Stimulated activated naive CD4-positive, alpha-beta T cell (primary cell): ENCODE data around the gene MORN4.
"Not testable (repeated sequence)": the region's sequence is repeated elsewhere in the genome, so short reads cannot be mapped to it uniquely, and the experiment has no call there.

Source experiments
- DNase-seq, 6 experiments: peaks; one replicate each; lab custom pipeline; 2025; lab: John Stamatoyannopoulos, UW

MORN4 gene

DNA sequence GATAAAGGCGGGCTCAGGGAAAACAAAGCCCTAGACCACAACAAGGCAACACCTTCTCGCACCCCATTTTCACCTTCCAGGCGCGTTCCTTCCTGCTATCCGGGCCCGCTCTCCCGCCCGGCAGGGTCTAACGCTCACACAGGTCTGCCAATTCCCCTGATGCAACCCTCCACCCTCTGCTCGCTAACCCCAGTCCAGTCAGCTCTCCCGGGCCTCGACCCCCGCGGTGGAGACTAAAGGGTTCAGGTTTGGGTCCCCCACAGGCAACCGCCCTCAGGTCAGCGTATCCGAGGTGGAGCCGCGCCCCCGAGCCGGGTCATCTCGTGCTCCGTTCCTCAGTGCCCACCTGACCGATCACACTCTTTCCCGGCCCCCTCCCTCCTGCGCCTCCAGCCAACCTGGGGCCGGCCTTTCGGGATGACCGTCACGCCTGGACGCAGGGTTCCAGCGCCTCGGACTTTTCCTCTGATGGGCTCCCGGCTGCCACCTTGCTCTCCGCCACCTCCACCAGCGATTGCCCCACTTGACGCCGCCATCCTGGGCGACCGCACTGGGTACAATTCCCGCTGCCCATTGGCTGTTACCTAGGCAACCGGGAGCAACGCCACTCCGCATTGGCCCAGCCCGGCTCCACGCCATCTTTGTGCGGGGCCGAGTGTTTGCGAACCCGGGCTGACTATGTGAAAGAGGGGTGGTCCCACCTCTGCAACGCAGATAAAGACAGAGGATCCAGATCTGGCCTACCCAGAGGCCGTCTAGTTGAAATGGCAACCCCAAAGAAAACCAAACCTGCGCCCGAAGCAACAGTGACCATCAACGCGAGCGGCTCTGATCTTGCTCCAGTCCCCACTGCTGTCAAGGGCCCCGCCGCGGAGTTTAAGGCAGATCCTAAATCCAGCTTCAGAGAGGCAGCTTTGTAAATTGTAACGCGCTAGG, at the start of gene MORN4:
TSS of gene MORN4 (minus strand) at position 552 of the 936 bp plus-strand sequence. CDS start 13,847 bp downstream, outside the sequence.
- DNase-seq = peak; percentile 86 to 93 (median 89)

DNA sequence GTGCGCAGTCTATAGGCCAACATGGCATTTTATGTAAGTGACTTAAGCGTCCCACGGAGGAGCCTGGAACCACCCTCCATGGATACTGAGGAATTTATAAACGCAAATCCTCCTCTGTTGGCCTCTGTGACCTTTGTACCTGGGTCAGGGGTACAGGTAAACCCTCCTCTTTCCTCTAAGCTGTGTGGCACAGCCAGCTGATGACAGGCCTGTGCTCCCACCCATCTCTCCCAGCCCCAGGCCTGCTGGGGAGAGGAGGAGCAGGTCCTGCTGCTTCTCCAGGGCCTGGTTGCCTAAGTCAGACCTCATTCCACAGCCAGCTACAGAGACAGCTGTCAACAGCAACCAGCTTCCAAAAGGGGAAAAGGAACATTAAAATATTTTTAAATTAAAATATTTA, 48.7 kb upstream of the MORN4 start:
- no peak for DNase-seq

DNA sequence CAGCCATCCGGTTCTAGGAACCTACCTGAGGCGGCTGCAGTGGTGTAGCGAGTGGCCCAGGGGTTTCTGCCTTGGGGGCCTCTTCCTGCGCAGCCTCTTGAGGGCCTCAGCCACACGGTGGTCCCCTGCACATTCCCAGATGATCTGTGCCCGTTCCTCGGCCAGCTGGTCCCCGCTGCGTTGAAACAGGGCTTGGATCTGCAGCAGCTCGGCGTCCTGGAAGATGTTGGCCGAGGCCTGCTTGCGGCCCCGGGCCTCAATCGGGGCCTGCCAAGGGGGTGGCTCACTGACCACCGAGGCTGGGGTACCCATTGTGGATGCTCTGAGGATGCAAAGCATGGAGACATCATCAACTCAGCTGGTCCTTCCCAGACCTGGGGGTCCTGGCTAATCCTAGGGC, 46.3 kb upstream of the MORN4 start:
- DNase-seq = no peak

DNA sequence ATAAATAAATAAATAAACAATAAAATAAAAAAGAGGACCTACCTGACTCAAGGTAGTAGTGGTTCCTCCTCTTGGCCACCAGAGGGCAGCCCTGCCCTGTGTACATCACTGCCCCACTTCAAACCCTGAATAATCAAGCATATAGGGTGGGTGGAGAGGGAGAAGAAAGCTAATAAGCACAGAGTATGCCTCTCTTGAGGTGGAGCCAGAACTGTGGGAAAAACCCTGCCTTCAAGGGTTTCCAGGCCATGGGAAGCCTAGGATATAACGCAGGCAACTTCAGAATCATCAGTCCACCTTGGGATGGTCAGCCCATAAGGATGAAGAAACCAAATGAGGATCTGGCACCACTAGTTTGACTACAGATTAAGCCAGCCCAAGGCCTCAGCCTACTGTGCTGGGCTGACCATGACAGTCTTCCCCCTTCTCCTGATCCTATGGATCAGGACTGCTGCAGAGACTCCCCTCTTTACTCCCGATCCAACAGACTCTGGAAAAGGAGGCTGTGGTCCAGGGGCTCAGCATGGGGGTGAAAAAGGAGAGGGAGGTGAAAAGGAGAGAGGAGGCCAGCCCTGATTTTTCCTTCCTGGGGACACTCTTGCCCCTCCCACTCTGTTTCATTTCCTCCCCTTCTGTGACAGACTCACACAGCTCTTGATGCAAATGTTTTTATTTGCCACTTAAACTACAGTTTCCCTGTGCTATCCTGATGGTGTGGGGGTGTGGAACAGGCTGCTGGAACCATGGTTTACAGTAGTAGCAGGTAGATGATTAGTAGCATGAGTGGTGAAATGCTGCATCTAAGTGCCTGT, 43.7 kb upstream of the MORN4 start:
- peak; percentile 21 to 60 (median 44) for DNase-seq

DNA sequence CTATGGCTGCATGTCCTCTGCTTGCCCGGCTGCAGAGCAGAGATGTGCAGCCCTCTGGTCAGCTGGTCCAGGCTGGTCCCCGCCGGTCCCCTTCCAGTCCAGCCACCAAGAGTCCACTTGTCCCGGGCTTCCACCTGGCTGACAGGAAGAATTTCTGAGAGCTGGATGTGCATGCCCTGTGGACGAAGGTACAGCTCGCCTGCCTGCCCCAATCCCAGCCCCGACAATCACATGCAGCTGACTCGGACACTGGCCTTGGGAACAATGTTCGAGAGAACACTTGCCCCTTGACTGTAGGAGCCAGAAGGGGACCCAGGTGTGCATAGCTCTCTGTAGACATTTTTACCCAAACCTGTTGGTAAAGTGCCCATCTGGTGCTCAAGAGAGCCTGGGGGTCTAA, 41.9 kb upstream of the MORN4 start:
- DNase-seq = no peak

DNA sequence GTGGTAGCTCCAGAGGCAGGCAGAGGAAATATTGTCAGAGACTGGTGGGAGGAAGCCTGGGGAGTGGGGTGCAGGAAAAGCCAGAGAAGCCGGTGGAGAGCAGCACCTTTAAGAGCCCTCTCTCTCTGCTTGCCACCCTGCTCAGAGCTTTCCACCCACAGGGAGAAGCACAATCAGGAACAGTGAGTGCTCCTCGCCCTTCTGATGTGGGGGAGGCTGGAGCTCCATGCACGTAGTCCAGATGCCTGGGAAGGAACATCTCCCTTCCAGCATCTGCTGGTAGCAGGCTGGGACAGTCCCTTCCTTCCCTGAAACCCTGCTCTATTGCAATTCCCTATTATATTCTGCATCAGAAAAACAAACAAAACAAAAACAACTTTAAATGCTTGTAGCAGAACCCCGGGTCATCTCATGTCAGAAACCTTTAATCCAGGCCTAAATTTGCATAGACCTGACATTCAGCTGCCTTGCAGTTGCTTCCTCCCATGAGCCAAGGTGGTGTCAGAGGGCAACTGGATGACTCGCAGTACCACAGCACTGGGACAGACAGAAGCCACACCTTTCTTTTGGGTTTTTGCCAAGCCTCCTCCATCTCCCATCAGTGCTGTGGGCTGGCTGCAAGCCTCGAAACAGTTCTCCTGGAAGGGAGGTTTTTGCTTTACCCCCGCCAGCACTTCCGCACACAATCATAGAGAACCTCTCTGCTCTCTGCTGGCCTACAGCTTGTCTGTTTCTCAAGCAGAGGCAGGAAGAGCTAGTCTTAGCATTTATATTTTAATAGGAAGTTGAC, 40.6 kb upstream of the MORN4 start:
- no peak for DNase-seq

DNA sequence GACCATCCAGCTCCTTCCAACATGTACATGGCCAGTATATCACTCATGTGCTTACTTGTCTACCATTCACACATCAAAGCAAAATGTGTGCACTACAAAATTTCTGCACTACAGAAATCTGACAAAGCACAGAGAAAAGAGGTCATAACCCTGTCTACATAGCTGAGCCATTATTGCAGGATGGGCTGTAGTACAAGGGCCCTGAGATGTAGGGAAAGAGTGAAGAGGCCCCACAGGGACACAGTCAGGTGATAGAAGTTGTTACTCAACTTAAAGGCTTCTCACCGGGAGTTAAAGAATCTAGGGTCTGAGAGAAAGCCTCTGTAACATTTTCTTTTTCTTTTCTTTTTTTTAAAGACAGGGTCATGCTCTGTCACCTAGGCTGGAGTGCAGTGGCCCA, 36.3 kb upstream of the MORN4 start:
- DNase-seq = no peak

DNA sequence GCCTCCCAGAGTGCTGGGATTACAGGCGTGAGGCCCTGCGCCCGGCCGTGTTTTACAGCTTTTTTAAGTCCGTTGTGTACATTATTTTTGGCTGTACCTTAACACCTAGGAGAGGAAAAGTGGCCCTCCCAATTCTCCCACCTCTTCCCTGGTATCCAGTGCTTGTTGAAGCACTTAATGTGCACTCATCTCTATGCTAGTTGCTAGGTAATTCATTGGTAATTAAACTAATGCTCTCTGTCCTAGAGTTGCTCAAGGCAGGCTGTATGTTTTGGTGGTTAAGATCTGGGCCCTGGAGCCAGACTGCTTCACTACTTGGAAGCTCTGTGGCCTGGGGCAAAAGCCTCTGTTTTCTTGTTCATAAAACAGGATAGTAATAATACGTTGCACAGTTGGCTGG, 34.2 kb upstream of the MORN4 start:
- DNase-seq = no peak

DNA sequence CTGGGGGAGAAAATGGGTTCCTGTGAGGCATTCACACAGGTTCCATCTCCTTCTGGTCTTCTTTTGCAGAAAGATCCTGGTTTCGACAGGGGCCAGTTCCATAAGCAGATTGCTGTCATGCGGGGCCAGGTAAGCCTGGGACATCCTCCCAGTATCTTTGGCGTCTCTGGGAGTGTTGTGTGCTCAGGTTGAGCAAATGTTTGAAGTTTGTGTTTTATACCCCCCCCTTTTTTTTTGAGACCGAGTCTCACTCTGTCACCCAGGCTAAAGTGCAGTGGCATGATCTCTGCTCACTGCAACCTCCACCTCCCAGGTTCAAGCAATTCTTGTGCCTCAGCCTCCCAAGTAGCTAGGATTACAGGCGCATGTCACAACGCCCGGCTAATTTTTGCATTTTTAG, 33.7 kb upstream of the MORN4 start:
- DNase-seq = no peak

DNA sequence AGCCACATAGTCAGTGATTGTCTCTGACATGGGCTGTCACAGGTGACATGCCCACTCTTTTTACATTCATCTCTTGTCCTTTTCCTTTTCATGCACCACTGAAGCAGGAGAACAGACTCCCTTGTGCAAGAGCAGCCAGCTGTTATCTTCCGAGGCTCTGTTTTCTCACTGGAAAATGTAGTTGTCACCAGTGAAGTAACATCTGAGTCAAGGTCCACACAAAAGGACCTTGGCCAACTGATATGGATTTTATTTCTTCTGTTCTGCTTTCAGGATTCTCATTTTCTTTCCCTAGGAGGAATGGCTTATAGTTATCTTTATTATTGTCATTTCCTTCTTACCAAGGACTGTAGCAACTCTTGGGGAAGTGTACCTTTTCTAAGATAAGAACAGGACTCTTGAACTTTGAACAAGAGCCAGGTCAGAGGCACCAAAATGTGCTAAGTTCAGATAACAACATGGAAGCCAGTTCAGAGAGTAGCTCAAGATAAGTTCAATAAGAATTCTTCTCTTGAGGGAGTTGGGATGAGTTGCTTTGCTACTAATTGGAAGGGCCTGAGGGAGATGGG, 31.1 kb upstream of the MORN4 start:
- DNase-seq = no peak

DNA sequence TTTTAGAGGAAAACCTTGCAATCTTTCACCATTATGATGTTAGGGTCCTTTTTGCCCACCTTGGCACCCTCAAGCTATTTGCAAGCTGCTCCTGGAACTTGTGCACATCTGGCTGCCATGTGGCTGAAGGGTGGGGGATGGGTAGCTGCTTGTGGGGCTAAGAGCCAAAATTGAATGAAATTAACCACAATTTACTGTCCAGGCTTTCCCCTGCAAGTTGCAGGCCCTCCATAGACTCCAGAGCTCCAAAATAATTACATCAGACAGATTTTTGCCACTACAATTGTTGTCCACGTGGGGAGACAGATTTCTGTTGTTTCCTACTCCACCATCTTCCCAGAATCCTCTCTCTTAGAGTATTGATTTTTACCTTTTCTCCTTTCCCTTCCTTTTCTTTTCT, 26.3 kb upstream of the MORN4 start:
- DNase-seq = no peak

DNA sequence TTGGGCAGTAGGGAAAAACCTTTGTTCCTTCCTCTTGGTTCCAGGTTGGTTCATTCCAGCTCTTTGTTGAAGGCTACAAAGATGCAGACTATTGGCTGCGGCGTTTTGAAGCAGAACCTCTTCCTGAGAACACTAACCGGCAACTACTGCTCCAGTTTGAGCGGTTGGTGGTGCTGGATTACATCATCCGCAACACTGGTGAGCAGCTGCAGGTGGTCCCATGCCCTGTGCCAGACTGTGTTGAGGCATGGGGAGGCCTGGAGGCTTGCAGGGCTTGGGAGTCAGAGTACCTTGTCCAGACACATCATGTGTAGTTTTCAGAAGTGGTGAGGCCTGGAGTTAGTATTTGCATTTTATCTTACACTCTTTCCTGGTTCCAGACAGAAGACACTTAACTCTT, 23.5 kb upstream of the MORN4 start:
- no peak for DNase-seq

DNA sequence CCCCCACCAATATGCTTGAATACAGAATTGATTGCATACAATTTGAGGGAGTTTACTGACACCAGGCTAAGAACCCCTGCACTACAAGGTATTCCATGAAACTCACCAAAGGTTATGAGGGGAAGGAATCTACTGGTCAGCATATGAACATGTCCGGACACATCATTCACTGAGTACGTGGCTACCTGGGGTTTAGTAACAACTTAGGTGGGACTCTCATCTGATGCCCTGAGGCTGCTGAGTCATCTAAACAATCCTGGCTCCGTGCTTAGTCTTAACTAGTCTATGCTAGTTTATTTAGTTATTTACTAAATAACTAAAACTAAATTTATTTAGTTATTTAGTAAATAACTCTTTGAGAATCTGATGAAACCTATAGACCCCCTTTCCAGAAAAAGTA, 18.5 kb upstream of the MORN4 start:
- DNase-seq = no peak

DNA sequence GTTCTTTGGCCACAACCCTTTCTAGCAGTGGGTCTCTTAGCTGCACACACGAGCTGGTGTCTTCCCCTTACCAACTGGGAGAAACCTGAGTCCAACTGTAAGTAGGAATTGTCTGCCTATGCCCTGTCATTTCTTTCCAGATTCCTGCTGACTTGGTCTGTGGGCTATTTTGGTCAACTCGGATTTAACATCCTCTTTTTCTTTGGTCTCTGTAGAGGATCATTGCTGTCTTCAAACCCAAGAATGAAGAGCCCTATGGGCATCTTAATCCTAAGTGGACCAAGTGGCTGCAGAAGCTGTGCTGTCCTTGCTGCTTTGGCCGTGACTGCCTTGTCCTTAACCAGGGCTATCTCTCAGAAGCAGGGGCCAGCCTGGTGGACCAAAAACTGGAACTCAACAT, 17.4 kb upstream of the MORN4 start:
- DNase-seq = no peak

DNA sequence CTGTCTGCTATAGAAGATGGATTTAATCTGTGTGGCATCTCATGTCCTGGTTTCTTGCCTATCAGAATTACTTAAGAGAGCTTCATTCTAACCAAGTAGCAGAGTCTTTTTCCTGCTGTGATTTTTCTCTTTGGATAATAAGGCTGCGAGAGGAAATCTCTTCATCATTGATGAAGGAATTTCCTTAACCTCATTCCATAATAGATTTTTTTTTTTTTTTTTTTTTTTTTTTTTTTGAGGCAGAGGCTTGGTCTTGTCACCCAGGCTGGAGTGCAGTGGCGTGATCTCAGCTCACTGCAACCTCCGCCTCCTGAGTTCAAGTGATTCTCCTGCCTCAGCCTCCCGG, 16.1 kb upstream of the MORN4 start:
- DNase-seq = not testable (repeated sequence)

DNA sequence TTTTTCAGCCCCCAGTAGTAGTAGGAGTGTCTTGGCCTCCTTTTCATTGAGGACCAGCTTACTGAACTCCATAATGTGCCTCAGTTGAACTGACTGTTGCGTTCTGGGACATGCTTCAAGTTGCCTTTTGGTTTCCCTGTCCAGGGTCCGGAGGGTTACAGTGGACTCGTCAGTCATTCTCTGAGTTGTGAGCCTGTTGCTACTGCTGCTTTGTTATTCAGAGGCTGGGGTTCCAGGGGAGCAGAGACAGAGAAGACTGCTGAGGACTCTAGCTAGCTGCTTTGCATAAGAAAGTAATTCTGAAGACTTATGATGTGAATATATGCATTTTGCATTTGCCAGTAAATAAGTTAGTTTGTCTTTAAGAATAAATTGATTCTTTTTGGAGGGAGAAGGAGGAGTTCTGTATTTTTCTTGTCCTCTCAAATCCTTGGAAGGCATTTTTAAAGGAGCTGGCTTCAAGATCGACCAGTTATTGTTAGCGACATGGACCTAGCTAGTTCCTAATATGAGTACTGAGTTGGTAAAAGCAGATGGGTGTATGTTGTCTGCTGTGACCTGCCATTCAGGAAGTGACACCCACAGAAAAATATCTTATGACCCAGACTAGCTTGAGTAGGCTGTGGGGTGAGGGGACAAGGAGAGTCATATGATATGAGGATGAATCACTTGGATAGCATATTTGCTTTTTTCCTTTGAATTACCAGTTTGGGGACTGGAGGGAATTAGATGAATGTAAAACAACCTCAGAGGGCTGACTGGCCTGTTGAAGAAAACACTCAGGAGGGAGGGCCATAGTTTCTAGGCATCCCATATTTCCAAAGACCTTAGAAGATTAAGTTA, 15.5 kb upstream of the MORN4 start:
- DNase-seq = no peak

DNA sequence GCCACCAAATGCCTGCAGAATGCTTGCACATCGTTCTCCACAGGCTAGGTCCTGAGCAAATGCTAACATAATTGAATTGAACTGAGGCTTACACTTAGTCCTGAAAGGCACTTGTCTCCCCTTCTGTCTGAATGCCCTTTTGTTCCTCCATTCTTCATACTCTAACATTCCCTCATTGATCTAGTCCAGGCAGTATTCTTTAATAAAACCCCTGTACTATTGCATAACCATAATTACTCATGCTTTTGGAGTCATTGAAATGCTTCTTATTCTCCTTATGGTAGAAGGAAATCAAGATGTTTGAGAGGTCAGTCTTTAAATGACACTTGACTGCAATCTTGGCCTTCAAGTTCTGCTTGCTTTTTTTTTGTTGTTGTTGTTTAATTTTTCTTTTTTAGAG, 14.3 kb upstream of the MORN4 start:
- no peak for DNase-seq

DNA sequence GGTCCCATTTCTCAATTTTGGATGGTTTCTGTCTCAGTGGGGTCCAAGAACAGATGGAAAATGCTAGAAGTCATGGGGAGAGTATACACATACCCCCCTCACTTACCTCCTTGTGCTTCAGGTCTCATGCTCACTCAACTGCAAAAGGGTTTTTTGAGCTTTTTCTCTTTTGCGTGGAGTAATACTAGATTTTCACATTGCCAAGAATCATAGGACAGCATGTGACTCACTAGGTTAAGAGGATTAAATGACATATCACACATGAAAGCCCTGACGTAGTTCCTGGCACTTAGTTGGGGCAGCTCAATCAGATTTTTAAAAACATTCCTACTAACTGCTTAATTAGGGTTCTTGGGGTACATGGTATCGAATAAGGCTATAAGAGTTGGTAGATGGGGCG, 11.6 kb upstream of the MORN4 start:
- no peak for DNase-seq

DNA sequence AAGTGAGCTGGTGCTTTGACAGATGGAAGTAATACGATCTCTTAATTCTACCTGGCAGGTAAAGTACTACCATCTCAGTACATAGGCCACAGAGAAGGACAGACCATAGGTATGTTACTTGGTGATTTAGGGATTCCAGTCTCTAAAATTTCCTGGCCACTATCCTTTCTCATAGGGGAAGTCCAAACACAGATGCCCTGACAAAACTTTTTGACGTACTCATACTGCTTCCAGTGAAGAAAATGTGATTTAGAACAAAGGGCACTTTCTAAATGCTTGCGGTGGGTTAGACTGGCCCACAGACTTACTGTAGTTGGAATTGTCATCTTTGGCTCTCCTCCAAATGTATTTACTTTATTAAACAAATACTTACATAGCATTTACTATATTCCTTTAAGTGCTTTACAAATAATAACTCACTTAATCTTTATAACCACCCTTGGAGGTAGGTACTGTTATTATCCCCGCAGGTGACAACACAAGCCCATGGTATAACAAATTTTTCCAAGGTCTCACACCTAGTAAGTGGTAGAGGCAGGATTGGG, 10.2 kb upstream of the MORN4 start:
- no peak for DNase-seq

DNA sequence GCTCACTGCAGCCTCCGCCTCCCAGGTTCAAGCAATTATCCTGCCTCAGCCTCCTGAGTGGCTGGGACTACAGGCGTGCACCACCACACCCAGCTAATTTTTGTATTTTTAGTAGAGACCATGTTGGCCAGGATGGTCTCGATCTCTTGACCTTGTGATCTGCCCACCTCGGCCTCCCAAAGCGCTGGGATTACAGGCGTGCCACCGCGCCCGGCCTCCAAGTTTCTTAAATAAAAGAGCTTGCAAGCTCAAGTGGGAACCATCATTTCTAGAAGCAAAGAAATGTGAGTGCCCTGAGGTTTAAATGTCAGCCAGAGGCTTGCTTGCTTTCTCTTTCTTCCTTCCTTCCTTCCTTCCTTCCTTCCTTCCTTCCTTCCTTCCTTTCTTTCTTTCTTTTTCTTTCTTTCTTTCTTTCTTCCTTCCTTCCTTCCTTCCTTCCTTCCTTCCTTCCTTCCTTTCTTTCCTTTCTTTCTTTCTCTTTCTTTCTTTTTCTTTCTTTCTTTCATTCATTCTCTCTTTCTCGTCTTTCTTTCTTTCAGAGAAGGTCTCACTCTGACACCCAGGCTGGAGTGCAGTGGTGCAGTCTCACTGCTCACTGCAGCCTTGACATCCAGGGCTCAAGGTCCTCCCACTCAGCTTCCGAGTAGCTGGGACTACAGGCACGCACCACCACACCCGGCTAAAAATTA, 9.3 kb upstream of the MORN4 start:
- not testable (repeated sequence) for DNase-seq
